Liver (tissue), 2 donors: Measurements from ENCODE around the gene ARHGAP19.

ENCODE experiments used
- FOXA1 ChIP-seq: IDR thresholded peaks from 2 replicates; pipeline ENCODE4 v1.6.1; 2016; ENCODE audit warnings: antibody characterized with exemption
- YY1 ChIP-seq: IDR thresholded peaks from 2 replicates; pipeline ENCODE4 v1.6.1; 2016; ENCODE audit warnings: antibody characterized with exemption, mild to moderate bottlenecking
- ZBTB33 ChIP-seq: IDR thresholded peaks from 2 replicates; pipeline ENCODE4 v1.6.1; 2016; ENCODE audit warnings: antibody characterized with exemption
- TF ChIP-seq, protein P1 (sequence below): fragments of 150-350 bp; IDR thresholded peaks from 2 replicates; pipeline ENCODE4 v1.5.1; 2017; ENCODE audit warnings: improper control_type of control experiment, low read depth, low read length; ENCODE audit not compliant: missing input control
- donor health status: healthy.

- TF ChIP-seq, protein P1, sequence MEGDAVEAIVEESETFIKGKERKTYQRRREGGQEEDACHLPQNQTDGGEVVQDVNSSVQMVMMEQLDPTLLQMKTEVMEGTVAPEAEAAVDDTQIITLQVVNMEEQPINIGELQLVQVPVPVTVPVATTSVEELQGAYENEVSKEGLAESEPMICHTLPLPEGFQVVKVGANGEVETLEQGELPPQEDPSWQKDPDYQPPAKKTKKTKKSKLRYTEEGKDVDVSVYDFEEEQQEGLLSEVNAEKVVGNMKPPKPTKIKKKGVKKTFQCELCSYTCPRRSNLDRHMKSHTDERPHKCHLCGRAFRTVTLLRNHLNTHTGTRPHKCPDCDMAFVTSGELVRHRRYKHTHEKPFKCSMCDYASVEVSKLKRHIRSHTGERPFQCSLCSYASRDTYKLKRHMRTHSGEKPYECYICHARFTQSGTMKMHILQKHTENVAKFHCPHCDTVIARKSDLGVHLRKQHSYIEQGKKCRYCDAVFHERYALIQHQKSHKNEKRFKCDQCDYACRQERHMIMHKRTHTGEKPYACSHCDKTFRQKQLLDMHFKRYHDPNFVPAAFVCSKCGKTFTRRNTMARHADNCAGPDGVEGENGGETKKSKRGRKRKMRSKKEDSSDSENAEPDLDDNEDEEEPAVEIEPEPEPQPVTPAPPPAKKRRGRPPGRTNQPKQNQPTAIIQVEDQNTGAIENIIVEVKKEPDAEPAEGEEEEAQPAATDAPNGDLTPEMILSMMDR = no peak
- TF ChIP-seq ZBTB33 = no peak
- TF ChIP-seq YY1 = no peak
- no peak for TF ChIP-seq FOXA1
These were observed 15.0 kb upstream of the ARHGAP19 start for GRCh38 chr10:97307441-97307840.
